Brain microvascular endothelial cell (primary cell): Measurements from ENCODE around the gene GNG7.
"Not testable (repeated sequence)": the region's sequence is repeated elsewhere in the genome, so short reads cannot be mapped to it uniquely, and the experiment has no call there.

Experiments used
- DNase-seq: peaks from one replicate; pipeline ENCODE4 v3.0.0-alpha.2; 2020
- H3K27ac ChIP-seq: fragments of 250-450 bp; sonication (Bioruptor Pico); 2 replicates; pipeline ENCODE4 v1.5.1; 2020; ENCODE audit warnings: mild to moderate bottlenecking, moderate library complexity
- H3K27me3 ChIP-seq: fragments of 250-450 bp; sonication (Bioruptor Pico); replicated peaks from 2 replicates; pipeline ENCODE4 v1.5.1; 2020; ENCODE audit warnings: mild to moderate bottlenecking
- H3K36me3 ChIP-seq: fragments of 250-450 bp; sonication (Bioruptor Pico); replicated peaks from 2 replicates; pipeline ENCODE4 v1.5.1; 2020; ENCODE audit warnings: mild to moderate bottlenecking
- H3K4me3 ChIP-seq: 2 replicates; pipeline ENCODE4 v1.5.1; 2011; ENCODE audit warnings: low read depth, mild to moderate bottlenecking, control low read depth, low read length, moderate library complexity
- CTCF ChIP-seq: IDR thresholded peaks from 2 replicates; pipeline ENCODE4 v1.5.1; 2011; ENCODE audit warnings: low read depth, mild to moderate bottlenecking, moderate library complexity, low read length, control low read depth, inconsistent platforms; ENCODE audit errors: missing control alignments
- in situ Hi-C: cut with HindIII; loops from 2 replicates; pipeline ENCODE4 v1.10.0; 2017; ENCODE audit warnings: low sequenced_read_pairs, low pct_ligation_motif_present

GNG7 gene

GRCh38 chr19:2716722-2717637 is 14.5 kb upstream of the GNG7 start:
- DNase-seq: no peak
- TF ChIP-seq CTCF: no peak
- H3K36me3 ChIP-seq: no peaks in the 10 kb centered on the region
- in situ Hi-C loops: no loop called here
- H3K27me3 ChIP-seq: peaks cover 10% of the 10 kb centered on the region
- no peak overlapping the region for H3K27ac ChIP-seq
- no peak overlapping the region for H3K4me3 ChIP-seq

GRCh38 chr19:2716275-2716650 is 13.8 kb upstream of the GNG7 start:
- DNase-seq: no peak
- no peak for TF ChIP-seq CTCF
- Histone ChIP-seq H3K4me3 (no peak overlapping the region), H3K27me3 (peaks cover 4% of the 10 kb centered on the region), H3K36me3 (no peaks in the 10 kb centered on the region), H3K27ac (no peak overlapping the region)
- in situ Hi-C loops: no loop called here

- no peaks in the 10 kb centered on the region for H3K36me3 ChIP-seq
- H3K27me3 ChIP-seq: peaks cover 4% of the 10 kb centered on the region
- in situ Hi-C loops: no loop called here
- no peak overlapping the region for H3K27ac ChIP-seq
- H3K4me3 ChIP-seq: no peak overlapping the region
- TF ChIP-seq CTCF: no peak
- DNase-seq: no peak
Measured at GRCh38 chr19:2715470-2716274, 13.2 kb upstream of the GNG7 start.

GRCh38 chr19:2714531-2715269 is 12.2 kb upstream of the GNG7 start:
- TF ChIP-seq CTCF: no peak
- Histone ChIP-seq H3K36me3 (no peaks in the 10 kb centered on the region), H3K27me3 (no peaks in the 10 kb centered on the region), H3K27ac (no peak overlapping the region), H3K4me3 (no peak overlapping the region)
- in situ Hi-C loops: no loop called here
- DNase-seq: no peak

- H3K4me3 ChIP-seq, DNase-seq, in situ Hi-C loops: not testable (repeated sequence)
Measured at GRCh38 chr19:2714102-2714501, 11.6 kb upstream of the GNG7 start.

GRCh38 chr19:2713170-2713569 is 10.7 kb upstream of the GNG7 start:
- H3K4me3 ChIP-seq, in situ Hi-C loops, H3K27ac ChIP-seq, H3K27me3 ChIP-seq, H3K36me3 ChIP-seq, DNase-seq: not testable (repeated sequence)

More at GRCh38 chr19:2714102-2714501, 11.6 kb upstream of the GNG7 start:
- H3K36me3 ChIP-seq, H3K27ac ChIP-seq, H3K27me3 ChIP-seq: not testable (repeated sequence)
